GM21529 (cell line): ENCODE data around the gene PFKFB2.
A peak's percentile ranks its signal among the peaks of the same experiment; 100 is the strongest.

Source experiments
- ATAC-seq: cut with Tn5 transposase; IDR thresholded peaks from one replicate; pipeline ENCODE4 v1.9.1; 2021; ENCODE audit not compliant: unreplicated experiment

PFKFB2 gene

DNA sequence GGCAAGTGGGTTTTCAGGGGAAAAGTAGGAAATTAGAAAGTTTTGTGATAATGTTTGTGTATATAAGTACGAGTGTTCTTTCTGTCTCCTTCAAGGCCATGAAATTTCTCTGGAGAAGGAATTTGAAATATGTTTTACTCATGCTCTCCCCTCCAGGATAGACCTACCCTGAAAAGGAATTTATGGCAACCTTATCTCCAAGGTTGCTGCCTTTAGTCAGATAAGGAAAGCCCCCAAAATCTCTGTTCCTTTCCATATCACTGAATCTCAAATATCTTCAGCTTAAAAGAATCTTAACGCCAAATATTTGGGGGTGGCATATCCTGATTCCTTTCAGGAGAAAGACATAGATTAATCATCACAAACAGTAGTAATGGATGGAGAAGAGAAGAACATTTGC lies 35.1 kb downstream of the PFKFB2 start:
- ATAC-seq = no peak

DNA sequence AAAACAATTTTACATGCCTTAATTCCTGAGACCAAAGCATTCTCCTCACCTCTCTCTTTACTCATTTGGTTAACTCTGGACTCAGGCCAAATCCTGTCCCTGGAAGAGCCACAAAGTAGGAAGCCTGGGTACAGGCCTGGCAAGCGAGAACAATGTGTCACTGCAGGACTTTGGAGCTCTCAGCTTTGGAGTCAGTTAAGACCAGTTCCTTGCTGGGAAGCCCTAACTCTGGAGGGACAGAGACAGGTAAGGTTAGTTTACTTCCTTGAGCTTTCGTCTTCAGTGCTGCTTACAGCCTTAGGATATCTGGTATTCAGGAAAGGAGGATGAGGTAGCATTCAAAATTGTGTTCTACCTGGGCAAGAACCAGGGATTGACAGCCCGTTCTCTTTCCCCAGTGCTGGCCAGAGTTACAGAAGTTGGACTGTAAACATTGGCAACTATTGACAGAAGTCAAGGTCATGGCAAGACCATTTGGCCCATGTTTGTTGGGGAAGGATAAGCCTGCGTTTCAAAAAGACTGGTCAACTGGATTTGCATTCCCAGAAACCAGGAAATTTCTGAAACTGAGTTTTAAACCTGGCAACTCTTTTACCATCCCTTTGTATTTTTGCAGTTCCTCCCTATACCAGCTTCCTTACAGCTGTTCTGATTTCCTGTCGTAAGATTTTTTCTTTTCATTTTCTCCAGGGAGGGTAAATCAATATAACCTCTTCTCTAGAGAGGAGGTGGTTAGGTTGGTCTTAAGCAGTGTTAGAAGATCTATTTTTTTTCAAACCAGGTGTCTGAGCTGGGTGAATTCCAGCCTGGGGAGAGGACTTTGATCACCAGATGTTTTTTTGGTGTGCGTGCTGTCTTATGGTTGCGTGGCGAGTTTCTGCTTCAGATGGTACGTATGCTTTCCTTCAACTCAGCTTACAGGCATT lies 35.9 kb downstream of the PFKFB2 start, which contains the start of gene C4BPB:
C4BPB (plus strand) TSS at position 160 of the 926 bp plus-strand sequence; CDS start at position 832, 672 bp downstream.
- ATAC-seq = no peak

DNA sequence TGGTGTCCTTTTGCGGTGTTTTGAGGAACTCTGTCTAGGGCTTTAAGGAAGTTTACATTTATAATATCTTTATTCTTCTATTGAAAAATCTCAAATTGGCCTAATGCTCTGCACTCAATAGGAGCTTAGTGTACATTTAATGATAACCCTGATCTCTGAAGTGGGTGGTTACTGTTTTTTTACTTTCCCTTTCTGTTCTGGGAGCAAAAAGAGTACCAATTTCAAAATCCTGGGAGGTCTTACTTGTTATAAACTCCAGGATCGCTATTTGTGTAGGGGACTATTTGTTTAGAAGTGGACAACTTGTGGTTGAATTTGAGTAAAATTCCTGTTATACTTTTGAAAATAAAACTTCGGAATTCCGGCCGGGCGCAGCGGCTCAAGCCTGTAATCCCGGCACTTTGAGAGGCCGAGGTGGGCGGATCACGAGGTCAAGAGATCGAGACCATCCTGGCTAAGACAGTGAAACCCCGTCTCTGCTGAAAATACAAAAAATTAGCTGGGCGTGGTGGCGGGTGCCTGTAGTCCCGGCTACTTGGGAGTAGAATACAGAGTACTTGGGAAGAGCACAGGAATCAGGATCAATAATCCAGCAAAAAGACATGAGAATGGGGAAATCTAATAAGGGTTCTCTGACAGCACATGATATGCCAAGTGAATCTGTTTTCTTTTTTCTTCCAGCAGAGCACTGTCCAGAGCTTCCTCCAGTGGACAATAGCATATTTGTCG lies 36.7 kb downstream of the PFKFB2 start:
- ATAC-seq = no peak

DNA sequence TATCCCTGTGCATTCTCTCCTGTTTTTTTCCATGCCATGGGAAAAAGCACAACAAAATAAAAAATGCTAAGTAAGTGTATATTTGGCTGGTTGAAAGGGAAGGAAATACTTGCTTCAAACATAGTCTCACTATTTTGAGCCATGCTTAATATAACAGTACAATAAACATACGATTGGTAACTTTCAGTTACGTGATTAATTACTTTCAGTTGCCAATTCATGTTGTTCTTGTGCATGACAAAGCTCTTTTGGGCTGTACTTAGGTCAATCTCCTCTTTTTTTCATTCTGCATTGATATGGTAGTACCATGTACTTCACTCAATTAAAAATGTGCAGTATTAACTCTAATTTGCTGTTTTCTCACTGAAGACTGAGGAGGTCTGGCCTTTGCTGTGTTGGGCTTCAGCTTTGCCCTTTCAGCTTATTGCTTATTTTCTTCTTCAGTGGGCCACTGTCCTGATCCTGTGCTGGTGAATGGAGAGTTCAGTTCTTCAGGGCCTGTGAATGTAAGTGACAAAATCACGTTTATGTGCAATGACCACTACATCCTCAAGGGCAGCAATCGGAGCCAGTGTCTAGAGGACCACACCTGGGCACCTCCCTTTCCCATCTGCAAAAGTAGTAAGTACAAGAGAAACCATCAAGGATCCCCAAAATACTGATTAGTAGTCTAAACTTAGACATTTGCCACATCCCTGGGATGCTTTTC lies 38.3 kb downstream of the PFKFB2 start:
- ATAC-seq = no peak

DNA sequence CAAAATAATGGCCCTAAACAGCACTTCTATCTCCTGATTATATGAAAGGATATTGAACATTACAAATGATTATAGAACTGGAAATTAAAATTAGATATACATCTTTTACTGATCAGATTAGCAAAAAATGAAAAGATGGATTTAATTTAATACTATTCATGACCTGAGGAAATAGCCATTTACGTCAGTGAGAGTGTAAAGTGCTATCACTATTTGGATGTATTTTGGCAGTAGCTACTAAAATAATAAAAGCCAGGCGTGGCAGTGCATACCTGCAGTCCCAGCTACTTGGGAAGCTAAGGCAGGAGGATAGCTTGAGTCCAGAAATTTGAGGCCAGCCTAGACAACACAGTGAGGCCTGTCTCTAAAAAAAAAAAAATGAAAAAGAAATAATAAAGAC lies 40.9 kb downstream of the PFKFB2 start:
- no peak for ATAC-seq

DNA sequence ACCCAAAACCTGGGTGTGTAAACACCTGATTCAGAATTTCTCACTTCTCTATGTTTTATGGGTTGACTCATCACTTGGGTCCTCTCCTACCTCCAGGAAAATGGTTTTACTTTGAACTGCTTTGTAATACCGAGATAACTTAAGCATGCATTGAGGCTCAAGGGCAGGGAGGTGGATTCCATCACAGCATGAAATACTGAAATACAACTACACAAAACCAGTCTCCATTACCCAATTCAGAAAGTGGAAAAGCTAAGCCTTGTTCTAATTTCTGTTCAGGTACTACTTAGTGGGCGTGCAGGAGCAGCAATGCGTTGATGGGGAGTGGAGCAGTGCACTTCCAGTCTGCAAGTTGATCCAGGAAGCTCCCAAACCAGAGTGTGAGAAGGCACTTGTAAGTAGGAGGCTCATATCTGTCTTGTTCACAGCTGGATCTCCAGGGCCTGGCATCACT lies 44.8 kb downstream of the PFKFB2 start:
- ATAC-seq = peak; percentile 94

DNA sequence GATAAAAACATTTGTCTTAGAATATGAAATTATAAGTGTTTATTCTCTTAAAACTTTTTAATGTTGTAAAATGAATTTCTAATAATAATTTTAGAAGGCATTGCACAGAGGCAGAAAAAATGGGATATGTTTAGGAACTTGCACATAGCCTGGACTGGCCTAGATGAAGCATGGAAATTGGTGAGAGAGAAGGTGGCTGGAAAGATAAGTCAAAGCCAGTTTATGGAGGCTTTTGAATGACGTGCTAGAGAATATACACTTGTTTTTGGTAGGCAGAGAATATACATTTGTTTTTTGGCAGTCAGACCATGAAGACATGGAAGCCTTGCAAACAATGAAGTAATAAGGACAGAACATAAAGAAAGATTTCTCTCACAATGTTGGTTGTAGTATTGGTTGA lies 48.6 kb downstream of the PFKFB2 start:
- ATAC-seq = no peak

DNA sequence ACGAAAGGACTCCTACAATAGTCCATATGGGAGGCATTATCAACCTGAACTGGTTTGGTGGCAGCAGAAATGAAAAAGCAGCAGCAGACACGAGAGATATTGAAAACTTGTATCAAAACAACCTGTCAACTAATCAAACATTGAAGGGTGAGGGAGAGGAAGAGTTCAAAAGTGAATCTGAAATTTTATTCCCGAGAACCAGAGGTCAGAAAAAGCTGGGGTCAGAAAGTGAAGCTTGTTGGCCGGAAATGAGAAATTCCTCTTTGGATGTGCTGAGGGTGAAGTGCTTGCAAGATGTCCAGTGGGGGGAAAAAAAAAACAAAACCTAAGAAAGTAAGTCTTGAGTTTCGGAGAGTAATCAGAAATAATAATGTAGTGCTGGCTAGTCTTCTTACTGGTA lies 49.1 kb downstream of the PFKFB2 start:
- ATAC-seq = no peak

DNA sequence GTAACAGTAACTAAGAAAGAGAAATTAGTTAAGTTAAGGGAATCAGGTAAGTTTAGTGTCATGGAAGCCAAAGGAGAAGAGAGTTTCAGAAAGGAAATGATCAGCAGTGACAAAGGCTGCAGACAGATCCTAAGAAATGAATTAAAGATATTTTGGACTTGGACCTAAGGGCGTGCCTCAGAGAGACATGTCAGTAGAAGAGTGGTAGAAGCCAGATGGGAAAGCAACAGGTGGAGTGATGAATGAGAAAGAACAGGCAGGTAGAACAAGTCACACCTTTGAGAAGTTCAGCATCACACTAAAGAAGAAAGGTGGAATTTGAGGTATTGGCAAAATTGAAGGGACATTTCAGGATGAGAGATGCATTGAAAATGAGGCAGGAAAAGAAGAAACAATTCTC lies 49.6 kb downstream of the PFKFB2 start:
- no peak for ATAC-seq

DNA sequence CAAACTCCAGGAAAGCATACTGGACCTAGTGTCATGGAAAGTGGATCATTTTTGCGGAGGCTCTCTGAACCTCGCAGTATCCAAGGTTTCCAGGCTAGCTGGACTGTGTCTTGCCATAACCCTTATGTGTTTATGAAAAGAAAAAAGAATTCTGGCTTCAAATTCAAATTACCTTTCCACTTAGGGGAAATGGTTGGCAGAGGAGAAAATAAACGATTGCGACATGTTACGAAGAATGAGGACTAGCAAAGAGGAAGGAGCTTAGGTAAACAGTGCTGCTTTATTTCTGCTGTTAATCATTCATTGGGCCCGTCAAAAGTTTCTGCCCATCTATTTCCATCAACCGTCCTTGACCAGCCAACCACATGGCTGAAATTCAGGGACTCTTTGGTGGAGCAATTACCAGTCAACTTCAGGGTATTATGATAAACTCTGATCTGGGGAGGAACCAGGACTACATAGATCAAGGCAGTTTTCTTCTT lies 50.9 kb downstream of the PFKFB2 start, which contains the start of gene C4BPA:
C4BPA (plus strand) TSS at position 342 of the 482 bp plus-strand sequence. CDS start 8,793 bp downstream, outside the sequence.
- ATAC-seq = no peak

DNA sequence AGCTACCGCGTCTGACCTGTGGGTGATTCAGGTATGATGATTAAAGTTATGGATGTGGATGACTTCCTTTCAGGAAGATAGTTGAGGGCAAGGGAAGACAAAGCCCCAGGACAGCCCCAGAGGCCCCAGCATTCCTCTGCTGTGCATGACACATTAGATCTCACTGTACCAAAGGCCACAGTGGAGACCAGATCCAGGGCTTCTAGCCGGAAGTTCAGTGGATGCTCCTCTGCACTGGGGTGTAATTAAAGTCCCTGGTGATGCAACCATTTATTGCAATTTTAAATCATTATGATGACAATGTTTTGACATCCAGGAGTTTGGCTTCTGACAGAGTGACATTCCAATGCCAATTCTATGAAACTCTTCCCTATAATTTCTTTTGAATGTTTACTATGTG lies 55.9 kb downstream of the PFKFB2 start:
- ATAC-seq = no peak

DNA sequence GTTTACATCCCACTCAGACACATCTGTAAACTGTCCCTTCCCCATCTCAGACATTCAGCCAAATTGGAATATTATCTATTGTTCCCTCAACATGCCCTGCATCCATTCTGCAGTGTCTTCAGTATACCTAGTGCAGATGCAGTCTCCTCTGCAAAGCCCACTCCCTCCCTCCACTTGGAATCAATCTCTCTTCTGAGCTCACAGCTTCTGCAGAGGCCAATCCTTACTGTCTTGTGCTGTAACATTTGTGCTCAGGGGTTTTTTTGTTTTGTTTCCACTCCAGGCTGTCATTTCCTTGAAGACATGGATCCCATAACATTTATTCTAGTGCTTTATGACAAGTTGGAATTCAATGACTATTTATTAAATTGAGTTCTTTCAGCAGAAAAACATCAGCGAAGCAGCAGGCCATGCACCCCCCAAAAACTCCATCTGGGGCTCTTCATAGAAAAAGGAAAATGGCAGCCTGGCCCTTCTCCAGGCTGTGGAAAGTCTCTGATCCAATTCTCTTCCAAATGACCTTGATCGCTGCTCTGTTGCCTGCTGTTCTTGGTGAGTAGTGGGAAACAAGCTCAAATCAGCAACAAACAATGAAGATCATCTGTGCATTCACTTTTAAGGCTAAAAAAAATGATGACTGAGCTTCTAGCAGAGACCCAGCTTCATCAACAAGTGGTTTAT lies 59.7 kb downstream of the PFKFB2 start:
- no peak for ATAC-seq

DNA sequence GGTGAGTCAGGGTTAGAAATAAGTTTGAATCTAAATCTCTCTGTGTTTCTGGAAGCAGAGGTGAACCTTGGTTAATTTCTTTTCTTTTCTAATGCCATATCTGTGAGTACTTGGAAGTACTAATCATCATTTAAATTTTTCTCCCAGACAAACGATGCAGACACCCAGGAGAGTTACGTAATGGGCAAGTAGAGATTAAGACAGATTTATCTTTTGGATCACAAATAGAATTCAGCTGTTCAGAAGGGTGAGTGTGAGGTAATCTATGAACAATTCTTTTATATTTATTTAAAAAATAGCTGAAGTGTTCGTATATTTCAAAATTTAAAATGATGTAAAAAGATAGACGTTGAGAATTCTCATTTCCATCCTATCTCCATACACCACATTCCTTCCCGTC lies 62.2 kb downstream of the PFKFB2 start:
- ATAC-seq = no peak

DNA sequence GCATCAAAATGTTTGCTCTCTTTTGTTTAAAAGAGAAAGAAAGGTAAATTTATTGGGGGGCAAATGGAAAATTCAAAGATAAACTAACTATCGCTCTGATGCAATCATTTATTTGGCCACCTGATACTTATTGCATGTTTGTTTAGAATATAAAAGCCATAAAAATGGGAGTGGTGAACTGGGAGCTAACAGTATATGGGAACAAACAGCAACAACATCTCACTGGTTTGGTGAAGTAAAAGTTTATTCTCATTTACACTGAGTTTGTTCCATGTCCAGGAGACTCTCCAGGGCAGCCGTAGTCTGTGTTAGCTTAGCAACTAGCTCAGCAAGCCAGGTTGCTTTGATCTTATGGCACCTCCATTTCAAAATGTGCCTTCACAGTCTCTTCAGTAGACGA lies 71.3 kb downstream of the PFKFB2 start:
- ATAC-seq = no peak

DNA sequence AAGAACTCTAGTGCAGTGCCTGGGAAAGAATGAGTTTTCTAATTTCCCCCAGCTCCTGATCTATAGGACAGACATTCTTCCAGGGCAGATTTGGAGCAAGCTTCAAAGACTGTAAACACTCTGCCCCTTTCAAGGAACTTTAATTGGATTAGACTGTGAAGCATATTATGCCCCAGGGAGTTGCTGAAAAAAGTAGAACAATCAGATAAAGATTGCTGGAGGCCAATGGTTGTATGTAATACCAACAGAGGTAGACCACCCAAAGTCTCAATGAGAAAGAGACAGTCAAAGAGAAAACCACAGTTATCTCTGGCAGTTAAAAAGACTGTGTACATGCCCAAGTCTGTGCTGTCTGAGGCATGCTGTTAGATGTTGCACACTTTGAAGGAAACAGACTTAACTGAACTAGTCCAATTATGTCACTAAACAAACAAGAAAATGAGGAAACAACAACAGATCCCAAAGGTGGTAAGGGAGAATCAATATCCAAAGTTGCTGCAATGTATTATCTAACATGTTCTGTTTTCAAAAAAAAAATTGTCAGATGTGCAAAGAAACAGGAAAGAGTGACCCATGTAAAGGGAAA lies 75.4 kb downstream of the PFKFB2 start:
- ATAC-seq = no peak

DNA sequence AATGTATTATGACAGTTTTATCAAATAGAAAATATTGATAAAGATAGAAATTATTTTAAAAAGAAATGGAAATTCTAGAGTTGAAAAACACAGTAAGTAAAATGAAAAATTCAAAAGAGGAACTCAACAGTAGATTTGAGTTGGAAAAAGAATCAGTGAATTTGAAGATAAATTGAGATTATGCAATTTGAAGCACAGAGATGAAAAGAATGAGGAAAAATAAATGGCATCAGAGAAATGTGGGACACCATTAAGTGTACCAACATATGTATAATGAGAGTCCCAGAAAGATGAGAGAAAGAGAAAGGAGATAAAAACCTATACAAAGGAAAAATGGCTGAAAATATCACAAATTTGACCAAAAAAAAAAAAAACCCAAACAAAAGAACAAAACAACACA lies 76.0 kb downstream of the PFKFB2 start:
- ATAC-seq = no peak
